Panc1 (cell line): Measurements from ENCODE around the gene ARID4B. TPM values are rescaled to one million over a fixed set of nuclear protein-coding genes. Genes with fewer than 3 reads are reported as not detected.

Experiments used
- ATAC-seq: fragments of 200-7000 bp; cut with Tn5 transposase; 2 replicates; pipeline ENCODE4 v1.9.1; 2020; ENCODE audit warnings: mild to moderate bottlenecking, moderate library complexity
- BruUV-seq: library from RNA; stranded (reverse); fragments of 400-500 nt; replicated peaks from 2 replicates; lab custom pipeline; 2021; lab: Mats Ljungman, UMichigan
- CTCF ChIA-PET: fragments of 300-600 bp; sonication (Branson Sonifier 250); formaldehyde crosslinking; loops from one replicate; lab custom pipeline; 2022; ENCODE audit warnings: antibody characterized with exemption; lab: Charles Lee
- POLR2A ChIA-PET: fragments of 300-600 bp; sonication (Branson Sonifier 250); formaldehyde crosslinking; loops from one replicate; lab custom pipeline; 2022; ENCODE audit warnings: antibody characterized with exemption; lab: Charles Lee
- DNase-seq: peaks from one replicate; pipeline ENCODE4 v3.0.0-alpha.2; 2010; ENCODE audit warnings: low read depth, low spot score
- H3K27ac ChIP-seq: 2 replicates; pipeline ENCODE4 v1.5.1; 2011; ENCODE audit warnings: mild to moderate bottlenecking, low read length, inconsistent platforms
- H3K27me3 ChIP-seq: fragments of 200-500 bp; sonication (Bioruptor generic); 2 replicates; pipeline ENCODE4 v1.6.0; 2014; ENCODE audit warnings: low read length, inconsistent platforms; ENCODE audit not compliant: control insufficient read depth, insufficient read depth
- H3K36me3 ChIP-seq: fragments of 200-500 bp; sonication (Bioruptor generic); 2 replicates; pipeline ENCODE4 v1.5.1; 2014; ENCODE audit warnings: inconsistent platforms, mild to moderate bottlenecking, low read length, moderate library complexity; ENCODE audit not compliant: control insufficient read depth, insufficient read depth
- H3K4me1 ChIP-seq: 2 replicates; pipeline ENCODE4 v1.5.1; 2011; ENCODE audit warnings: inconsistent platforms, mild to moderate bottlenecking, low read length, moderate library complexity; ENCODE audit not compliant: control insufficient read depth, insufficient read depth
- H3K4me3 ChIP-seq, 2 experiments: 2 replicates each; pipeline ENCODE4 v1.5.1; 2011 to 2012; ENCODE audit warnings: low read depth in 2 of 2, low read length in 2 of 2, mild to moderate bottlenecking in 2 of 2, inconsistent platforms in 1 of 2, moderate library complexity in 1 of 2
- H3K9me3 ChIP-seq: fragments of 200-500 bp; sonication (Bioruptor generic); 2 replicates; pipeline ENCODE4 v1.5.1; 2014; ENCODE audit warnings: low read depth, mild to moderate bottlenecking, inconsistent platforms, low read length, moderate library complexity; ENCODE audit not compliant: control insufficient read depth, insufficient read depth
- CTCF ChIP-seq: fragments of 450-650 bp; IDR thresholded peaks from 2 replicates; pipeline ENCODE4 v1.5.1; 2017; ENCODE audit warnings: mild to moderate bottlenecking
- POLR2AphosphoS5 ChIP-seq: IDR thresholded peaks from 2 replicates; pipeline ENCODE4 v1.6.1; 2012; ENCODE audit warnings: mild to moderate bottlenecking, low read depth, low read length, moderate library complexity
- SIN3A ChIP-seq: IDR thresholded peaks from 2 replicates; pipeline ENCODE4 v1.6.1; 2012; ENCODE audit warnings: low read depth, mild to moderate bottlenecking, low read length, moderate library complexity, borderline replicate concordance; ENCODE audit not compliant: insufficient read depth
- TCF7L2 ChIP-seq: IDR thresholded peaks from 2 replicates; pipeline ENCODE4 v1.6.1; 2011; ENCODE audit warnings: mild to moderate bottlenecking, low read depth, low read length, inconsistent platforms
- in situ Hi-C: cut with HindIII; loops from 2 replicates; pipeline ENCODE4 v1.10.0; 2016; ENCODE audit warnings: low sequenced_read_pairs, low pct_unique_long_range_greater_than_20kb
- intact Hi-C: fragments of 100-400 bp; cut with micrococcal nuclease; formaldehyde crosslinking; loops from one replicate; pipeline ENCODE4 v1.10.0; 2022; ENCODE audit not compliant: unreplicated experiment
- total RNA-seq: library from RNA; stranded (reverse); gene quantifications from one replicate; pipeline ENCODE4 v1.2.1, GENCODE V29; 2021; ENCODE audit not compliant: unreplicated experiment
- TF ChIP-seq, protein P1 (sequence below), 2 experiments: IDR thresholded peaks; 2 replicates each; pipeline ENCODE4 v1.6.1; 2011 to 2012; ENCODE audit warnings: low read depth in 2 of 2, control low read depth in 1 of 2, low read length in 1 of 2, mild to moderate bottlenecking in 1 of 2, moderate library complexity in 1 of 2; ENCODE audit not compliant: insufficient read depth in 1 of 2

ARID4B gene
- total RNA-seq, 1 experiment from 2014 or later, result 37.5 TPM

DNA sequence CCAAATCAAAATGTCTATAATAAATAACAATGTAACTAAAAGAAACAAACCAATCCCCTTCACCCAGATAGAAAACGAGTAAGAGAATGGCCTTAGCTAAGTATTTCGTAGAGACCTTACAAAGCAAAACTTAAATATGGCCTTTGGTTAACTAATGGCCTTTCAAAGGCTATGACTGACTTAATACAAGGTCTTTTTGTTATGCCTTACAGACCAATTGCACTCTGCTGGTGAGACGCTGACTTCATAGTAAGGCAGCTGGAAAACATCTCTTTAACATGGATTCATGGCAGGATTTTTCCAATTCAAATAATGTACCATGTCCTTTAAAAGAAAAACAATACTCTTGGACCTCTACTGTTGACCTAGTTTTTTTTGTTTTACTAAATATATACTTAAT lies 23.5 kb upstream of the ARID4B start:
- DNase-seq (no peak), ATAC-seq (no peak)
- TF ChIP-seq POLR2AphosphoS5, result no peak
- TF ChIP-seq, protein P1, sequence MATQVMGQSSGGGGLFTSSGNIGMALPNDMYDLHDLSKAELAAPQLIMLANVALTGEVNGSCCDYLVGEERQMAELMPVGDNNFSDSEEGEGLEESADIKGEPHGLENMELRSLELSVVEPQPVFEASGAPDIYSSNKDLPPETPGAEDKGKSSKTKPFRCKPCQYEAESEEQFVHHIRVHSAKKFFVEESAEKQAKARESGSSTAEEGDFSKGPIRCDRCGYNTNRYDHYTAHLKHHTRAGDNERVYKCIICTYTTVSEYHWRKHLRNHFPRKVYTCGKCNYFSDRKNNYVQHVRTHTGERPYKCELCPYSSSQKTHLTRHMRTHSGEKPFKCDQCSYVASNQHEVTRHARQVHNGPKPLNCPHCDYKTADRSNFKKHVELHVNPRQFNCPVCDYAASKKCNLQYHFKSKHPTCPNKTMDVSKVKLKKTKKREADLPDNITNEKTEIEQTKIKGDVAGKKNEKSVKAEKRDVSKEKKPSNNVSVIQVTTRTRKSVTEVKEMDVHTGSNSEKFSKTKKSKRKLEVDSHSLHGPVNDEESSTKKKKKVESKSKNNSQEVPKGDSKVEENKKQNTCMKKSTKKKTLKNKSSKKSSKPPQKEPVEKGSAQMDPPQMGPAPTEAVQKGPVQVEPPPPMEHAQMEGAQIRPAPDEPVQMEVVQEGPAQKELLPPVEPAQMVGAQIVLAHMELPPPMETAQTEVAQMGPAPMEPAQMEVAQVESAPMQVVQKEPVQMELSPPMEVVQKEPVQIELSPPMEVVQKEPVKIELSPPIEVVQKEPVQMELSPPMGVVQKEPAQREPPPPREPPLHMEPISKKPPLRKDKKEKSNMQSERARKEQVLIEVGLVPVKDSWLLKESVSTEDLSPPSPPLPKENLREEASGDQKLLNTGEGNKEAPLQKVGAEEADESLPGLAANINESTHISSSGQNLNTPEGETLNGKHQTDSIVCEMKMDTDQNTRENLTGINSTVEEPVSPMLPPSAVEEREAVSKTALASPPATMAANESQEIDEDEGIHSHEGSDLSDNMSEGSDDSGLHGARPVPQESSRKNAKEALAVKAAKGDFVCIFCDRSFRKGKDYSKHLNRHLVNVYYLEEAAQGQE (IDR thresholded peaks at IDR 0.05; ENCODE audit: insufficient read depth in 1 of 2, low read depth in 2 of 2, low read length in 1 of 2), result no peak
- no peak for TF ChIP-seq SIN3A
- TF ChIP-seq TCF7L2, result no peak
- no peak for TF ChIP-seq CTCF
- Histone ChIP-seq H3K27ac (no peak overlapping the region), H3K4me1 (no peaks in the 10 kb centered on the region), H3K27me3 (no peaks in the 10 kb centered on the region), H3K9me3 (no peaks in the 10 kb centered on the region), H3K36me3 (no peaks in the 10 kb centered on the region), H3K4me3 (no peak overlapping the region)
- no TSS peak for BruUV-seq
- in situ Hi-C loops (no loop called here), intact Hi-C loops (no loop called here)
- ChIA-PET CTCF (interaction anchor here (0.6 kb wide), 1 partner anchor 28 kb away, joined by 4 read pairs; no protein-coding TSS in a partner anchor), POLR2A (no interaction called here)

DNA sequence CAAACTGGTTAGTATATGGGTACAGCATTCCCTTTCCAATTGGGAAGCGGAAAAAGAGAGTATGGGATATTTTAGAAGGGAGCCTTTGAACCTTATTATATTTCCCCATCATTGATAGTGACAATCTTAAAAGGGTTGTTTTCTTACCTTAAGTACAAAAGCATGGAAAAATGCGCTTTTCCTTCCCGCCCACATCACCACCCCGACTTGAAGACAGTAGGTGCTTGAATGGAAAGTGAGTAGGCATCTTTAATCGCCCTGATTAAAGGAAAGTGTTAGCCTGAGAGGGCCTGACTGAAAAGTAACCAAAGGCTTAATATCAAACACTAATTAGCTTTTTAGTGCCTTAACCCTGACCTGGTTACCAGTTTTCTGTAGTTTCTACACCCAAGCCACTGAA lies 15.7 kb upstream of the ARID4B start:
- Histone ChIP-seq H3K27ac (no peak overlapping the region), H3K9me3 (no peaks in the 10 kb centered on the region), H3K4me3 (no peak overlapping the region), H3K4me1 (no peaks in the 10 kb centered on the region), H3K27me3 (no peaks in the 10 kb centered on the region), H3K36me3 (peaks cover 8% of the 10 kb centered on the region; the same call in 1 of the 2 replicates)
- no TSS peak for BruUV-seq
- CTCF ChIA-PET, result no interaction called here
- intact Hi-C loops (no loop called here), in situ Hi-C loops (no loop called here)
- DNase-seq, result no peak
- no peak for ATAC-seq
- POLR2A ChIA-PET, result interaction anchor here (0.6 kb wide), 3 partner anchors 14 to 16 kb away, joined by 3 to 7 read pairs (median 5); partner anchors contain the start of genes ARID4B and GGPS1
- TF ChIP-seq, protein P1 (IDR thresholded peaks at IDR 0.05; ENCODE audit: insufficient read depth in 1 of 2, low read depth in 2 of 2, low read length in 1 of 2), result no peak
- TF ChIP-seq TCF7L2 (no peak), POLR2AphosphoS5 (no peak), CTCF (no peak), SIN3A (no peak)
